Stimulated activated CD8-positive, alpha-beta memory T cell treated with anti-CD3 and anti-CD28 coated beads, Interleukin-2, amount 100 ng/mL, for 1 hour (primary cell): ENCODE measurements around the gene CT45A10.
"Not testable (repeated sequence)": the region's sequence is repeated elsewhere in the genome, so short reads cannot be mapped to it uniquely, and the experiment has no call there.

ENCODE experiments used
- DNase-seq, 2 donors: peaks; one replicate each; pipeline ENCODE4 v3.0.0-alpha.2; 2020; ENCODE audit warnings: low read depth in 2 of 2

Gene CT45A10

GRCh38 chrX:135893294-135893817 lies at the start of gene CT45A10, which contains the start of gene SAGE1:
CT45A10 (minus strand) TSS chrX:135893444; CDS start chrX:135885344, 8,100 bp downstream.
SAGE1 (plus strand) TSS chrX:135893716; CDS start chrX:135896243, 2,527 bp downstream.
- DNase-seq, result no peak

DNA sequence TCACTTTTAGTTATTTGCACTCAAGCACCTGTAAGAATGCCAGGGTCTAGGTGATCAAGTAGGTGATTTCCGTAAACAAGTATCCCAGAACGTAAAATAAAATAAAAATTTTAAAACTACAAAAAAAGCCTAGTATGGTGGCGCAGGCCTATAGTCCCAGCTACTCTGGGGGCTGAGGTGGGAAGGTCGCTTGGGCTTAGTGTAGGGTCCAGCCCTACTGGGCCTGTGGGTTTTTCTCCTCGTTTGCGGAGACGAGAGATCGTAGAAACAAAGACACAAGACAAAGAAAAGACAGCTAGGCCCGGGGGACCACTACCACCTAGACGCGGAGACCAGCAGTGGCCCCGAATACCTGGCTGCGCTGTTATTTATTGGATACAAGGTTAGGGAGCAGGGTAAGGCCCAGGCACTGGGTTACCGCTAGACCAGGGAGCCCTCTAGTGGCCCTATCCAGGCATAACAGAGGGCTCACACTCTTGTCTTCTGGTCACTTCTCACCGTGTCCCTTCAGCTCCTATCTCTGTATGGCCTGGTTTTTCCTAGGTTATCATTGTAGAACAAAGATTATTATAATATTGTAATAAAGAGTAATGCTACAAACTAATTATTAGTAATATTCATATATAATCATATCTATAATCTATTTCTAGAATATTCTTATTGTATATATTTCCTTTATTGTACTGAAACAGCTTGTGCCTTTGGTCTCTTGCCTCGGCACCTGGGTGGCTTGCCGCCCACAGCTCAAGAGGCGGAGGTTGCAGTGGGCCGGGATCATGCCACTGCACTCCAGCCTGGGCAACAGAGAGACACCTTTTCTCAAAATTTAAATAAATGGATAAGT lies 38.6 kb upstream of the CT45A10 start:
- no peak for DNase-seq

GRCh38 chrX:135927897-135928296 lies 34.7 kb upstream of the CT45A10 start:
- DNase-seq, result no peak

- DNase-seq, result no peak
Measured at GRCh38 chrX:135923353-135923752, 30.1 kb upstream of the CT45A10 start.

DNA sequence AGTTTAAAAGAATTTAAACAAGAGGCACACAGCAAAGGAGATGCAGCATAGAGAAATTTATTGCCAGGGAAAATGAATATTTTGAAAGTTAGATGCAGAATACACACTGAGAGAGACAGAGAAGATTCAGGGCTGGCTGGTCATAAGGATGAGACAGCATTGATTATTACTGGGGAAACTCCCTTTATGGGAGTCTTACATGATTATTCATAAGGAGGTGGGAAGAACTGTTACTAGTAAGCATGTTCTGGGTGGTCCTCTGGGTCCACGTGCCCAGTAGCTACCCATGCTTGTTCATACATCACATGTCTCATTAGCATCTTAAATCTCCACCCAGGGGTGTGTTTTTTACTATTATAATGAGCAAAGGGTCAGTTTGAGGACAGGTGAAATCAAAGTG lies 27.3 kb upstream of the CT45A10 start:
- not testable (repeated sequence) for DNase-seq

GRCh38 chrX:135914404-135914803 lies 21.2 kb upstream of the CT45A10 start:
- DNase-seq, result no peak

DNA sequence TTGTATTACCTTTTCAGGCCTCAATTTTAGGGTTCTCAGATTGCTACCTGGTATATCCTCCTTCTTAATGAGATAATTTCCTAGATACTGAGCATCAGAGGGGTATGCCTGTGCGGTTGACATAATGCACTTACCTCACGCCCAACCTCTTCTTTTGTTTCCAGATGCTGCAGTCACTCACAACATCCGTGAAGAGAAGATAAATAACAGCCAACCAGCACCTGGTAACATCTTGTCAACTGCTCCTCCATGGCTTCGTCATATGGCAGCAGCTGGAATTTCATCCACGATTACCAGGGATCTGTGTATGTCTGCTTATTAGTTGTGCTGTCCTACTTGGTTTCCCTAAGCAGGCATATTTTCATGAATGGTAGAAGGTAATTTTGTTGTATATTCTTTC lies 17.0 kb upstream of the CT45A10 start:
- DNase-seq, result no peak

DNA sequence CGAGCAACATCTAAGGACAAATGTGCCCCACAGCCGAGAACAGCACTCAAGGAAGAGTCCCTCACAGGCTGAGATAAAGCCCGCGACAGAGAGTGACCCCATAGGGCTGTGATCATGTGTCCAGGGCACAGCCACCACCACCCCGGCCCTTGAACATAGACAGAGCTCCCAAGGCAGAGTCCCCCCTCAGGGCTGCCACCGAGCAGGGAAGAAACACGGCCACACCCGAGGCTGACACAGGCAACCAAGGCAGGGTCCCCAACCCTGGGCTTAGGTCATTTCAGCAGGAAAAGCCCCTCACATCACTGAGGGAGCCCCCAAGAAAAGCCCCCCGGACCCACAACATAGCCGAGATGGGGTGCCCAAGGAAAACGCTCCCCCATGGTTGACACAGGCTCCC lies 463 bp downstream of the CT45A10 start:
- no peak for DNase-seq

GRCh38 chrX:135890087-135890585 lies 3.1 kb downstream of the CT45A10 start:
- DNase-seq, result no peak

GRCh38 chrX:135888976-135889375 lies 4.3 kb downstream of the CT45A10 start:
- not testable (repeated sequence) for DNase-seq

DNA sequence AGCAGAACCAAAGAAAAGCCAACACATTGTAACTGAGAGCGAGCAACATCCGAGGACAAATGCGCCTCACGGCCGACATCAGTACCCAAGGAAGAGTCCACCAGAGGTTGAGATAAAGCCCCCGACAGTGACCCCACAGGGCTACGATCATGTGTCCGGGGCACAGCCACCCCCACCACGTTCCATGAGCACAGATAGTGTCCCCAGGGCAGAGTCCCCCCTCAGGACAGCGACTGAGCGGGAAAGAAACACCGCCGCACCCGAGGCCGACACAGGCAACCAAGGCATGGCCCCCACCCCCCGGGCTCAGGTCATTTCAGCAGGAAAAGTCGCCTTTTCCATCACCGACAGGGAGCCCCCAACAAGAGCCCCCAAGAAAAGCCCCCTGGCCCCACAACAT lies 5.0 kb downstream of the CT45A10 start:
- DNase-seq, result not testable (repeated sequence)

DNA sequence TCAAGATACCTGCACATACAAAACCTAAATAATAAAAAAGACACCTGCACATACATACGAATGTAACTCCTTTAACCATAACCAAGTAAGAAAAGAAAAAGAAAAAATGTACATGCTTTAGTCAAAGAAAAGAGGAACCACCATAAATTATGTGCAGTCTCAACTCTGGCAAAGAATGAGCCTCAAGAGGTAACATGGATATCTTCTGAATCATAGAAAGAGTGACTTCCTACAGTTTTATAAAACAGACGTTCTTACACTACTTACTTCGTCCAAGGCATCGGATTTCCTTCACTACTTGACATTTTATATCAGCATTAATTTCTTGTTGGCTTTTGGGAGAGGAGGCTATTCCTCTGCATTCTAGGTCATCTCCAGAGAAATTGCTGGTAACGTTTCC lies 10.5 kb downstream of the CT45A10 start:
- not testable (repeated sequence) for DNase-seq

DNA sequence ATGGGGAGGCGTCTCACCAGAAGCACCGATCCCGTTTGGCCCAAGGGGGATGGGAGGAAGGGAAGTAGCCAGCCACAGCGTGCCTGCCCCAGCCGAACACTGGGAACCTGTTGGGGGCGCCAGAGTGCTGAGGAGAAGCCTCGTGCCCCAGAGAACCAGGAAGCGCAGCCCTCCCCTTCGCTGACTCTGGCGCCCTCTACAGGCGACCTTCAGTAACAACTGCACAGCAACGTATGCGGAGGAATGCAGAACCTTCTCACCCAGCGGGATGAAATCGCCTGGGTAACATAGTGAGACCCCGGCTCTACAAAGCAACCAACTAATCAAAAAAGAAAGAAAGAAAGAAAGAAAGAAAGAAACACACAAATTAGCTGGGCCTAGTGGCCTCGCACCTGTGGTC lies 21.5 kb downstream of the CT45A10 start, which contains the start of gene CT45A9:
Gene CT45A9, minus strand, starts transcription at position 101 of the 400 bp plus-strand sequence. CDS start 3,751 bp downstream, outside the sequence.
- not testable (repeated sequence) for DNase-seq

GRCh38 chrX:135854438-135854837 lies 38.8 kb downstream of the CT45A10 start, which contains the start of gene CT45A8:
CT45A8 (minus strand) TSS chrX:135854538; CDS start chrX:135850783, 3,755 bp downstream.
- DNase-seq, result not testable (repeated sequence)

- DNase-seq, result not testable (repeated sequence)
Measured at GRCh38 chrX:135837180-135837579, 56.1 kb downstream of the CT45A10 start, which contains the start of gene CT45A7. CT45A7 (minus strand) TSS chrX:135837280; CDS start chrX:135833533, 3,747 bp downstream.
